ENCODE data around the gene ELP5.

Gene ELP5

GRCh38 chr17:7234083-7234951 lies 17.7 kb upstream of the ELP5 start, which contains the start of gene DVL2:
Gene DVL2, minus strand, starts transcription at chr17:7234517. Its CDS starts 255 bp downstream, at chr17:7234262.
- ATAC-seq: peak; percentile 68
- TF ChIP-seq TOX (CRISPR knock-in tag; IDR thresholded peaks at IDR 0.05; ENCODE audit: borderline replicate concordance) (peak; percentile 53), TSHZ2 (CRISPR knock-in tag; IDR thresholded peaks at IDR 0.05) (peak; percentile 69; the same call in 1 of the 2 replicates), ZNF565 (CRISPR knock-in tag; conservative IDR thresholded peaks at IDR 0.05; ENCODE audit: low read depth) (peak; percentile 68; the same call in 1 of the 2 replicates), OSR1 (CRISPR knock-in tag; IDR thresholded peaks at IDR 0.05) (no peak), ZFP3 (CRISPR knock-in tag; IDR thresholded peaks at IDR 0.05) (peak; percentile 77; the same call in 1 of the 2 replicates), TCF4 (CRISPR knock-in tag; IDR thresholded peaks at IDR 0.05; ENCODE audit: borderline replicate concordance) (no peak), CSRNP3 (CRISPR knock-in tag; IDR thresholded peaks at IDR 0.05) (no peak), CSDC2 (CRISPR knock-in tag; IDR thresholded peaks at IDR 0.05) (peak; percentile 81), CREB5 (CRISPR knock-in tag; IDR thresholded peaks at IDR 0.05; ENCODE audit: low read depth) (no peak), ZC3H10 (CRISPR knock-in tag; IDR thresholded peaks at IDR 0.05) (peak; percentile 38; the same call in 1 of the 2 replicates), ZFP30 (CRISPR knock-in tag; IDR thresholded peaks at IDR 0.05) (no peak), RARB (CRISPR knock-in tag; IDR thresholded peaks at IDR 0.05) (peak; percentile 59; the same call in 1 of the 2 replicates), ZNF8 (CRISPR knock-in tag; IDR thresholded peaks at IDR 0.05) (0 out of 2 replicates have a peak, but pooled peaks have one; percentile 23), PPARA (CRISPR knock-in tag; IDR thresholded peaks at IDR 0.05; ENCODE audit: borderline replicate concordance) (no peak), SNAI2 (CRISPR knock-in tag; IDR thresholded peaks at IDR 0.05) (peak; percentile 95; the same call in 1 of the 2 replicates), ISL1 (CRISPR knock-in tag; IDR thresholded peaks at IDR 0.05) (no peak), ESRRG (CRISPR knock-in tag; IDR thresholded peaks at IDR 0.05) (peak; percentile 91; the same call in 1 of the 2 replicates), POU6F1 (CRISPR knock-in tag; IDR thresholded peaks at IDR 0.05; ENCODE audit: borderline replicate concordance, low read depth) (no peak), ZNF70 (CRISPR knock-in tag; IDR thresholded peaks at IDR 0.05) (peak; percentile 47; the same call in 1 of the 2 replicates), GLIS3 (CRISPR knock-in tag; IDR thresholded peaks at IDR 0.05) (peak; percentile 82), PATZ1 (CRISPR knock-in tag; IDR thresholded peaks at IDR 0.05; ENCODE audit: borderline replicate concordance) (peak; percentile 65), ARNTL (CRISPR knock-in tag; IDR thresholded peaks at IDR 0.05; ENCODE audit: borderline replicate concordance, low read depth) (peak; percentile 86; the same call in 1 of the 2 replicates), BACH2 (CRISPR knock-in tag; IDR thresholded peaks at IDR 0.05; ENCODE audit: borderline replicate concordance) (no peak)

Data from SK-N-SH treated with all-trans-retinoic acid at 6 μM for 48 hours (cell line).